H9 (cell line): Measurements from ENCODE around the gene HS6ST1. TPM values are rescaled to one million over a fixed set of nuclear protein-coding genes. Genes with fewer than 3 reads are reported as not detected.
"Not testable (repeated sequence)": the region's sequence is repeated elsewhere in the genome, so short reads cannot be mapped to it uniquely, and the experiment has no call there.

Experiments used
- DNase-seq: peaks from one replicate; pipeline ENCODE4 v3.0.0-alpha.2; 2017
- H2AFZ ChIP-seq: one replicate; pipeline ENCODE4 v1.6.1; 2013; ENCODE audit warnings: mild to moderate bottlenecking, low read length, control low read depth, moderate library complexity
- H2AK5ac ChIP-seq: 2 replicates; pipeline ENCODE4 v1.6.1; 2013; ENCODE audit warnings: low read length, control low read depth, mixed read lengths; ENCODE audit not compliant: insufficient read length
- H2BK120ac ChIP-seq: one replicate; pipeline ENCODE4 v1.6.1; 2013; ENCODE audit warnings: low read depth, mild to moderate bottlenecking, low read length, control low read depth, inconsistent platforms; ENCODE audit not compliant: poor library complexity, severe bottlenecking
- H2BK12ac ChIP-seq: 2 replicates; pipeline ENCODE4 v1.6.1; 2013; ENCODE audit warnings: low read length, control low read depth, mixed read lengths, low read depth; ENCODE audit not compliant: insufficient read length
- H2BK15ac ChIP-seq: 2 replicates; pipeline ENCODE4 v1.6.1; 2013; ENCODE audit warnings: low read depth, low read length, control low read depth
- H2BK20ac ChIP-seq: one replicate; pipeline ENCODE4 v1.6.1; 2013; ENCODE audit warnings: low read depth, mild to moderate bottlenecking, low read length, control low read depth, inconsistent platforms; ENCODE audit not compliant: poor library complexity, severe bottlenecking
- H2BK5ac ChIP-seq: 2 replicates; pipeline ENCODE4 v1.6.1; 2013; ENCODE audit warnings: low read length, control low read depth, mixed read lengths; ENCODE audit not compliant: insufficient read length
- H3K14ac ChIP-seq: 2 replicates; pipeline ENCODE4 v1.6.1; 2013; ENCODE audit warnings: low read length, control low read depth; ENCODE audit not compliant: insufficient read depth
- H3K18ac ChIP-seq: 2 replicates; pipeline ENCODE4 v1.6.1; 2013; ENCODE audit warnings: low read depth, mild to moderate bottlenecking, mixed read lengths, low read length, control low read depth; ENCODE audit not compliant: insufficient read length
- H3K23ac ChIP-seq: 2 replicates; pipeline ENCODE4 v1.6.1; 2013; ENCODE audit warnings: low read length, control low read depth, mixed read lengths, low read depth; ENCODE audit not compliant: insufficient read length
- H3K23me2 ChIP-seq: 2 replicates; pipeline ENCODE4 v1.6.1; 2013; ENCODE audit warnings: low read depth, mild to moderate bottlenecking, mixed read lengths, low read length, control low read depth; ENCODE audit not compliant: insufficient read length, poor library complexity, severe bottlenecking
- H3K27ac ChIP-seq: 2 replicates; pipeline ENCODE4 v1.5.1; 2013; ENCODE audit warnings: low read length, control low read depth, mixed read lengths, low read depth; ENCODE audit not compliant: insufficient read length
- H3K27me3 ChIP-seq: 2 replicates; pipeline ENCODE4 v1.6.1; 2013; ENCODE audit warnings: low read length, control low read depth, inconsistent platforms; ENCODE audit not compliant: insufficient read depth
- H3K4ac ChIP-seq: 2 replicates; pipeline ENCODE4 v1.6.1; 2013; ENCODE audit warnings: low read depth, mild to moderate bottlenecking, control low read depth, inconsistent platforms, low read length, moderate library complexity
- H3K4me1 ChIP-seq: 2 replicates; pipeline ENCODE4 v1.6.1; 2013; ENCODE audit warnings: low read length, control low read depth, inconsistent platforms; ENCODE audit not compliant: insufficient read depth
- H3K4me2 ChIP-seq: 2 replicates; pipeline ENCODE4 v1.6.1; 2013; ENCODE audit warnings: low read length, control low read depth, mixed read lengths; ENCODE audit not compliant: insufficient read length, insufficient read depth
- H3K56ac ChIP-seq: 2 replicates; pipeline ENCODE4 v1.6.1; 2013; ENCODE audit warnings: low read depth, mild to moderate bottlenecking, mixed read lengths, low read length, control low read depth; ENCODE audit not compliant: insufficient read length
- H3K79me1 ChIP-seq: 2 replicates; pipeline ENCODE4 v1.6.1; 2013; ENCODE audit warnings: low read depth, mild to moderate bottlenecking, moderate library complexity, low read length, control low read depth, inconsistent platforms; ENCODE audit not compliant: insufficient read depth, poor library complexity, severe bottlenecking
- H3K79me2 ChIP-seq: 2 replicates; pipeline ENCODE4 v1.6.1; 2013; ENCODE audit warnings: low read length, control low read depth, inconsistent platforms; ENCODE audit not compliant: insufficient read depth
- H3K9ac ChIP-seq: 2 replicates; pipeline ENCODE4 v1.6.1; 2013; ENCODE audit warnings: low read length, control low read depth, mixed read lengths; ENCODE audit not compliant: insufficient read length; ENCODE audit errors: extremely low read depth
- H3K9me3 ChIP-seq: one replicate; pipeline ENCODE4 v1.6.1; 2013; ENCODE audit warnings: low read depth, low read length, inconsistent platforms; ENCODE audit not compliant: control insufficient read depth
- H3T11ph ChIP-seq: one replicate; pipeline ENCODE4 v1.6.1; 2013; ENCODE audit warnings: mild to moderate bottlenecking, low read length, control low read depth, inconsistent platforms
- H4K20me1 ChIP-seq: one replicate; pipeline ENCODE4 v1.6.1; 2013; ENCODE audit not compliant: control insufficient read depth, insufficient read length, insufficient read depth
- H4K5ac ChIP-seq: 2 replicates; pipeline ENCODE4 v1.6.1; 2013; ENCODE audit warnings: low read depth, mild to moderate bottlenecking, mixed read lengths, low read length, control low read depth; ENCODE audit not compliant: insufficient read length
- H4K8ac ChIP-seq: replicated peaks from 2 replicates; pipeline ENCODE4 v1.6.1; 2013; ENCODE audit warnings: low read length, control low read depth, mixed read lengths, low read depth; ENCODE audit not compliant: insufficient read length
- H4K91ac ChIP-seq: 2 replicates; pipeline ENCODE4 v1.6.1; 2013; ENCODE audit warnings: low read depth, mild to moderate bottlenecking, moderate library complexity, mixed read lengths, low read length, control low read depth; ENCODE audit not compliant: insufficient read length
- H3K27ac Mint-ChIP-seq, 3 experiments: 2 replicates in 2 of 3; 3 replicates in 1 of 3; pipeline ENCODE4 v1.8.0; 2020 to 2021; ENCODE audit warnings: mixed read lengths in 3 of 3, mild to moderate bottlenecking in 1 of 3, moderate library complexity in 1 of 3
- H3K27me3 Mint-ChIP-seq: 2 replicates; pipeline ENCODE4 v1.8.0; 2021; ENCODE audit warnings: low read depth, mild to moderate bottlenecking, moderate library complexity, mixed read lengths
- H3K36me3 Mint-ChIP-seq, 3 experiments: 2 replicates in 2 of 3; 3 replicates in 1 of 3; pipeline ENCODE4 v1.8.0; 2020 to 2021; ENCODE audit warnings: low read depth in 3 of 3, mixed read lengths in 3 of 3; ENCODE audit not compliant: insufficient read depth in 1 of 3
- H3K4me1 Mint-ChIP-seq, 2 experiments: 2 replicates each; pipeline ENCODE4 v1.8.0; 2020; ENCODE audit warnings: mixed read lengths in 2 of 2
- H3K4me3 Mint-ChIP-seq, 2 experiments: 2 replicates in 1 of 2; 3 replicates in 1 of 2; pipeline ENCODE4 v1.8.0; 2020 to 2021; ENCODE audit warnings: mild to moderate bottlenecking in 2 of 2, mixed read lengths in 2 of 2, moderate library complexity in 1 of 2
- H3K9me3 Mint-ChIP-seq, 2 experiments: 2 replicates in 1 of 2; 3 replicates in 1 of 2; pipeline ENCODE4 v1.8.0; 2020; ENCODE audit warnings: mild to moderate bottlenecking in 2 of 2, mixed read lengths in 2 of 2, moderate library complexity in 1 of 2
- WGBS: extraction: QIAGEN DNeasy Blood & Tissue Kit; methylation state at CpG from one replicate; pipeline ENCODE4 v1.1.7; 2013; ENCODE audit warnings: missing lambda C conversion rate, low lambda C conversion rate, mixed read lengths; ENCODE audit not compliant: insufficient read length; ENCODE audit errors: extremely low coverage; 5-methylcytosine and 5-hydroxymethylcytosine counted together
- total RNA-seq: library from RNA; stranded (reverse); gene quantifications from 2 replicates; pipeline ENCODE4 v1.2.1, GENCODE V29; 2021
- TF ChIP-seq, protein P1 (sequence below): fragments of 200-600 bp; sonication (generic); conservative IDR thresholded peaks from 3 replicates; pipeline ENCODE4 v1.8.0; 2021; ENCODE audit warnings: antibody characterized with exemption, mild to moderate bottlenecking

The HS6ST1 gene
- total RNA-seq, 1 experiment from 2014 or later = 60.2 TPM

DNA sequence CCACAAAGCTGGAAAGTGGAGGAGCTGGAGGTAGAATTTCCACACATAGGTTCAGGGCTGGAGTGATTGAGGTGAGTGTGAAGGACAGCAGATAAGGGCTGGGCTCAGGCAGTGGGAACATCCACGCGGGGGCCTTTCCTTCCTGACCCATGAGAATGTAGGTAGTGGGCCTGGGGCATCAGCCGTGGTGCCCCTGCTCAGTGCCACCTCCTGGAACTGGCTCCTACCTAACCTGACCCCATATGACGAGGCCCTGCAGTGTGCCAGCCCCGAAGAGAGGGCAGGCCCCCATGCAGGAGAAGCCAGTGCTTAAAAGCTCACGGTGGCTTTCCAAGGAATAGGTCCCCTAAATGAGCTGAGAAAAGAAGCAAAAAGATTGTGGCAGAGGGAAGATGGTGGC lies 66.2 kb downstream of the HS6ST1 start:
- no CpG with 5 or more reads among the region's 6 CpGs for WGBS
- Mint-ChIP-seq H3K36me3 (no peaks in the 10 kb centered on the region), H3K4me3 (no peak overlapping the region), H3K27me3 (peaks cover 8% of the 10 kb centered on the region), H3K27ac (peak overlapping the region in 1 of 3 experiments; percentile 15; a peak in 1 of 7 replicates), H3K4me1 (peaks cover 3 to 6% of the 10 kb centered on the region in 2 experiments; a peak in 3 of 4 replicates), H3K9me3 (no peaks in the 10 kb centered on the region)
- Histone ChIP-seq H4K8ac (no peak overlapping the region), H2BK20ac (no peak overlapping the region), H2AK5ac (no peak overlapping the region), H3K27ac (no peak overlapping the region), H3K23ac (no peak overlapping the region), H4K91ac (no peak overlapping the region), H3K9ac (no peak overlapping the region), H3K18ac (no peak overlapping the region), H2AFZ (no peak overlapping the region), H3K9me3 (no peaks in the 10 kb centered on the region), H3K14ac (no peak overlapping the region), H3K4ac (no peak overlapping the region), H3K79me2 (no peaks in the 10 kb centered on the region), H3K23me2 (no peaks in the 10 kb centered on the region), H4K20me1 (no peaks in the 10 kb centered on the region), H3K4me2 (no peak overlapping the region), H2BK12ac (no peak overlapping the region), H3K79me1 (no peaks in the 10 kb centered on the region), H4K5ac (no peak overlapping the region), H2BK5ac (no peak overlapping the region), H3T11ph (no peak overlapping the region), H3K56ac (no peak overlapping the region), H2BK15ac (no peak overlapping the region), H3K4me1 (no peaks in the 10 kb centered on the region), H2BK120ac (no peak overlapping the region), H3K27me3 (no peaks in the 10 kb centered on the region)
- DNase-seq = no peak
- TF ChIP-seq, protein P1, sequence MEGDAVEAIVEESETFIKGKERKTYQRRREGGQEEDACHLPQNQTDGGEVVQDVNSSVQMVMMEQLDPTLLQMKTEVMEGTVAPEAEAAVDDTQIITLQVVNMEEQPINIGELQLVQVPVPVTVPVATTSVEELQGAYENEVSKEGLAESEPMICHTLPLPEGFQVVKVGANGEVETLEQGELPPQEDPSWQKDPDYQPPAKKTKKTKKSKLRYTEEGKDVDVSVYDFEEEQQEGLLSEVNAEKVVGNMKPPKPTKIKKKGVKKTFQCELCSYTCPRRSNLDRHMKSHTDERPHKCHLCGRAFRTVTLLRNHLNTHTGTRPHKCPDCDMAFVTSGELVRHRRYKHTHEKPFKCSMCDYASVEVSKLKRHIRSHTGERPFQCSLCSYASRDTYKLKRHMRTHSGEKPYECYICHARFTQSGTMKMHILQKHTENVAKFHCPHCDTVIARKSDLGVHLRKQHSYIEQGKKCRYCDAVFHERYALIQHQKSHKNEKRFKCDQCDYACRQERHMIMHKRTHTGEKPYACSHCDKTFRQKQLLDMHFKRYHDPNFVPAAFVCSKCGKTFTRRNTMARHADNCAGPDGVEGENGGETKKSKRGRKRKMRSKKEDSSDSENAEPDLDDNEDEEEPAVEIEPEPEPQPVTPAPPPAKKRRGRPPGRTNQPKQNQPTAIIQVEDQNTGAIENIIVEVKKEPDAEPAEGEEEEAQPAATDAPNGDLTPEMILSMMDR = no peak

DNA sequence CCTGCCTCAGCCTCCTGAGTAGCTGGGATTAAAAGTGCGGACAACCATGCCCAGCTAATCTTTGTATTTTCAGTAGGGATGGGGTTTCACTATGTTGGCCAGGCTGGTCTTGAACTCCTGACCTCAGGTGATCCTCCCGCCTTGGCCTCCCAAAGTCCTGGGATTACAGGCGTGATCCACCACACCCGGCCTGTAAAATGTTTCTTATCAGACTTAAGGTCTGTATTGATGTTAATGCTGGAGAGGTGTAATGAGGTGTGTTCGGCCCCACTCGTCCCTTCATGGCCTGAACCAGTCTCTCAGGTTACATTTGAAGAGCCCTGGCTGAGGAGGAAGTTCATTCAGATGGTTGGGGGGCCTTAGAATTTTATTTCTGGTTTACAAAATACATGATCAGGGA lies 66.6 kb downstream of the HS6ST1 start:
- not testable (repeated sequence) for H3K4me3 Mint-ChIP-seq, H3K27ac ChIP-seq, H3K4me2 ChIP-seq, H3K9me3 ChIP-seq, H3K79me2 ChIP-seq, H3K23me2 ChIP-seq, H3T11ph ChIP-seq, H2AK5ac ChIP-seq, H4K91ac ChIP-seq, H2BK120ac ChIP-seq, H2AFZ ChIP-seq, H3K36me3 Mint-ChIP-seq, H3K56ac ChIP-seq, H3K4ac ChIP-seq, H4K8ac ChIP-seq, H3K79me1 ChIP-seq, H3K27me3 ChIP-seq, H3K14ac ChIP-seq, H4K20me1 ChIP-seq, H3K23ac ChIP-seq, H2BK5ac ChIP-seq, H2BK20ac ChIP-seq, H4K5ac ChIP-seq, H2BK12ac ChIP-seq, H2BK15ac ChIP-seq, H3K4me1 Mint-ChIP-seq, H3K4me1 ChIP-seq, H3K27me3 Mint-ChIP-seq, H3K18ac ChIP-seq, H3K9me3 Mint-ChIP-seq, DNase-seq, H3K9ac ChIP-seq
- WGBS = no CpG with 5 or more reads among the region's 6 CpGs
- H3K27ac Mint-ChIP-seq = peak overlapping the region in 1 of 3 experiments; percentile 15; a peak in 1 of 7 replicates
